GM23248 (cell line): Measurements from ENCODE around the gene ZNF385B. TPM values are rescaled to one million over a fixed set of nuclear protein-coding genes. Genes with fewer than 3 reads are reported as not detected.

Experiments
- DNase-seq: peaks from one replicate; pipeline ENCODE4 v3.0.0-alpha.2; 2015
- H2AFZ ChIP-seq: fragments of 200-600 bp; sonication (generic); 2 replicates; pipeline ENCODE4 v1.6.1; 2016; ENCODE audit warnings: antibody characterized with exemption
- H3F3A ChIP-seq: fragments of 200-600 bp; sonication (generic); 2 replicates; pipeline ENCODE4 v1.6.1; 2016; ENCODE audit warnings: mild to moderate bottlenecking, antibody characterized with exemption, mixed run types; ENCODE audit not compliant: insufficient read depth
- H3K27ac ChIP-seq: fragments of 200-600 bp; sonication (generic); 2 replicates; pipeline ENCODE4 v1.5.1; 2016; ENCODE audit warnings: mild to moderate bottlenecking
- H3K27me3 ChIP-seq: fragments of 200-600 bp; sonication (generic); replicated peaks from 2 replicates; pipeline ENCODE4 v1.6.1; 2016; ENCODE audit warnings: mild to moderate bottlenecking; ENCODE audit not compliant: insufficient read depth
- H3K36me3 ChIP-seq: fragments of 200-600 bp; sonication (generic); 2 replicates; pipeline ENCODE4 v1.6.1; 2016; ENCODE audit warnings: low read depth, mild to moderate bottlenecking
- H3K4me1 ChIP-seq: fragments of 200-600 bp; sonication (generic); 2 replicates; pipeline ENCODE4 v1.6.1; 2016; ENCODE audit warnings: mild to moderate bottlenecking; ENCODE audit not compliant: insufficient read depth
- H3K4me2 ChIP-seq: fragments of 200-600 bp; sonication (generic); one replicate; pipeline ENCODE4 v1.6.1; 2016; ENCODE audit warnings: mild to moderate bottlenecking; ENCODE audit not compliant: unreplicated experiment
- H3K4me3 ChIP-seq: fragments of 200-600 bp; sonication (generic); 2 replicates; pipeline ENCODE4 v1.5.1; 2016; ENCODE audit warnings: mild to moderate bottlenecking
- H3K79me2 ChIP-seq: fragments of 200-600 bp; sonication (generic); 2 replicates; pipeline ENCODE4 v1.6.1; 2016; ENCODE audit warnings: mild to moderate bottlenecking; ENCODE audit not compliant: insufficient read depth
- H3K9ac ChIP-seq: fragments of 200-600 bp; sonication (generic); 2 replicates; pipeline ENCODE4 v1.6.1; 2016; ENCODE audit warnings: mild to moderate bottlenecking
- H3K9me2 ChIP-seq: fragments of 200-600 bp; sonication (generic); 2 replicates; pipeline ENCODE4 v1.6.1; 2016; ENCODE audit warnings: mixed run types, mild to moderate bottlenecking, moderate library complexity; ENCODE audit not compliant: insufficient read depth
- H3K9me3 ChIP-seq: fragments of 200-600 bp; sonication (generic); one replicate; pipeline ENCODE4 v1.6.1; 2017; ENCODE audit warnings: low read depth
- H4K20me1 ChIP-seq: fragments of 200-600 bp; sonication (generic); 2 replicates; pipeline ENCODE4 v1.6.0; 2016; ENCODE audit not compliant: insufficient read depth
- EZH2 ChIP-seq: fragments of 200-600 bp; sonication (generic); IDR thresholded peaks from 2 replicates; pipeline ENCODE4 v1.6.1; 2018; ENCODE audit warnings: antibody characterized with exemption, mild to moderate bottlenecking; ENCODE audit not compliant: insufficient read depth, poor library complexity, severe bottlenecking
- EZH2phosphoT487 ChIP-seq: fragments of 200-600 bp; sonication (generic); IDR thresholded peaks from 2 replicates; pipeline ENCODE4 v1.6.1; 2018; ENCODE audit warnings: antibody characterized with exemption, moderate library complexity, mild to moderate bottlenecking, low read depth; ENCODE audit not compliant: insufficient read depth
- WGBS, 2 experiments: methylation state at CpG; one replicate each; pipeline ENCODE4 v1.1.6; 2015 to 2017; ENCODE audit warnings: low lambda C conversion rate in 2 of 2, low coverage in 1 of 2; ENCODE audit errors: missing lambda C conversion rate in 2 of 2; 5-methylcytosine and 5-hydroxymethylcytosine counted together
- in situ Hi-C: fragments of 300-500 bp; cut with MboI; formaldehyde crosslinking; loops from 2 replicates; pipeline ENCODE4 v1.15.0; 2020
- polyA plus RNA-seq: library from polyadenylated mRNA; unstranded; fragments of >200 nt; fragmentation: Nextera tagmentation; extraction: Ambion mirVana; gene quantifications from 2 replicates; pipeline ENCODE4 v1.2.1, GENCODE V29; 2016
- total RNA-seq: library from RNA; depleted of rRNA; stranded (reverse); fragments of >200 nt; shearing (Covaris generic); gene quantifications from 2 replicates; pipeline ENCODE4 v1.2.3, GENCODE V29; 2014

Gene ZNF385B
- total and polyA plus RNA-seq, 2 experiments from 2014 or later: 0.30 TPM; not detected in 1

DNA sequence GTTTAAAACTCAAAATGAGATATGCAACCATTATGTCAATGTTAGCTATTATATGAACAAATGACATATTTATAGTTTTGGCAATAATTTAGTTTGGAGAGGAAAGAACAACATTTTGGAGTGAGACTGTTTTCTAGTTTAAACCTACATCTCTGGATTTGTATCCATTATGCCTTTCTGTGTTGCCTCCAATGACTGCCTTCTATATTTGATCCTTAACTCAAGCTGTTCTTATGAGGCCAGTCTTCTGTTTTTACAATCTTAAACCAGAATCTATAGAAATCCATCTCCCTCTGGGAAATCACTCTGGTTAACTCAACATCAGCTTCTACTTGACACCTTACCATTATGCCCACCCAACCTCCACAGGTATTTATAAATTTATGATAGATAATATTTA is 67.5 kb downstream of the ZNF385B start:
- Histone ChIP-seq H3K9me3 (no peaks in the 10 kb centered on the region), H3K27ac (no peak overlapping the region), H3K4me2 (no peak overlapping the region), H3K4me1 (no peaks in the 10 kb centered on the region), H4K20me1 (no peaks in the 10 kb centered on the region), H3K79me2 (no peaks in the 10 kb centered on the region), H3K9ac (no peak overlapping the region), H3K9me2 (no peaks in the 10 kb centered on the region), H2AFZ (no peak overlapping the region), H3K27me3 (0 out of 2 replicates have a peak, but pooled peaks cover 10% of the 10 kb centered on the region), H3F3A (no peaks in the 10 kb centered on the region), H3K36me3 (no peaks in the 10 kb centered on the region), H3K4me3 (no peak overlapping the region)
- DNase-seq: no peak
- TF ChIP-seq EZH2phosphoT487 (no peak), EZH2 (no peak)
- in situ Hi-C loops: no loop called here

GRCh38 chr2:179793238-179793637 is 68.2 kb downstream of the ZNF385B start:
- no peak for DNase-seq
- WGBS, 2 experiments: 85 to 90% methylated on average over 2 of the region's 2 CpGs
- no peaks in the 10 kb centered on the region for H3K9me3 ChIP-seq
- no peaks in the 10 kb centered on the region for H3K79me2 ChIP-seq
- TF ChIP-seq EZH2 (no peak), EZH2phosphoT487 (no peak)
- H3K36me3 ChIP-seq: no peaks in the 10 kb centered on the region
- no peak overlapping the region for H3K27ac ChIP-seq
- no peaks in the 10 kb centered on the region for H3K9me2 ChIP-seq
- no peak overlapping the region for H3K4me2 ChIP-seq
- no peaks in the 10 kb centered on the region for H4K20me1 ChIP-seq
- in situ Hi-C loops: no loop called here
- H3K4me1 ChIP-seq: no peaks in the 10 kb centered on the region
- H3K27me3 ChIP-seq: 0 out of 2 replicates have a peak, but pooled peaks cover 10% of the 10 kb centered on the region
- H3F3A ChIP-seq: no peaks in the 10 kb centered on the region
- no peak overlapping the region for H2AFZ ChIP-seq
- no peak overlapping the region for H3K4me3 ChIP-seq
- H3K9ac ChIP-seq: no peak overlapping the region

- in situ Hi-C loops: no loop called here
- Histone ChIP-seq H3K9me3 (no peaks in the 10 kb centered on the region), H4K20me1 (no peaks in the 10 kb centered on the region), H3K36me3 (no peaks in the 10 kb centered on the region), H3K79me2 (no peaks in the 10 kb centered on the region), H3F3A (no peaks in the 10 kb centered on the region), H3K27ac (no peak overlapping the region), H3K9me2 (no peaks in the 10 kb centered on the region), H3K4me3 (no peak overlapping the region), H3K4me2 (no peak overlapping the region), H3K27me3 (no peaks in the 10 kb centered on the region; the same call in 1 of the 2 replicates), H3K4me1 (no peaks in the 10 kb centered on the region), H2AFZ (no peak overlapping the region), H3K9ac (no peak overlapping the region)
- no peak for DNase-seq
- WGBS, 2 experiments: 63 to 69% methylated on average over 3 of the region's 3 CpGs
- TF ChIP-seq EZH2phosphoT487 (no peak), EZH2 (no peak)
Observed at GRCh38 chr2:179790235-179791217, 70.9 kb downstream of the ZNF385B start.

GRCh38 chr2:179788104-179788503 is 73.3 kb downstream of the ZNF385B start:
- TF ChIP-seq EZH2 (no peak), EZH2phosphoT487 (no peak)
- Histone ChIP-seq H3F3A (no peaks in the 10 kb centered on the region), H3K9ac (no peak overlapping the region), H3K4me3 (no peak overlapping the region), H3K27ac (no peak overlapping the region), H3K4me1 (no peaks in the 10 kb centered on the region), H3K9me3 (peaks cover 5% of the 10 kb centered on the region), H4K20me1 (no peaks in the 10 kb centered on the region), H3K27me3 (peaks cover 6% of the 10 kb centered on the region; the same call in 1 of the 2 replicates), H3K9me2 (no peaks in the 10 kb centered on the region), H3K4me2 (no peak overlapping the region), H3K36me3 (no peaks in the 10 kb centered on the region), H2AFZ (no peak overlapping the region), H3K79me2 (no peaks in the 10 kb centered on the region)
- WGBS, 2 experiments: 67 to 68% methylated on average over 3 of the region's 3 CpGs
- no peak for DNase-seq
- in situ Hi-C loops: no loop called here
